ENCODE measurements around the gene OSER1. TPM values are rescaled to one million over a fixed set of nuclear protein-coding genes. Genes with fewer than 3 reads are reported as not detected.
A peak's percentile ranks its signal among the peaks of the same experiment; 100 is the strongest.

OSER1 gene
- polyA plus RNA-seq, 1 donor (not counting 4 experiments of a cell fraction or from before 2014, with no cell fraction given), result 41.5 TPM

- H3K4me2 ChIP-seq (ENCODE audit: control insufficient read depth, extremely low read depth, insufficient read depth, low read depth, low read length), result peak overlapping the region; percentile 85
- DNase-seq (ENCODE audit: low read depth, low spot score), result no peak
- no peak overlapping the region for H2AFZ ChIP-seq (ENCODE audit: control insufficient read depth, low read length)
- peaks cover 46% of the 10 kb centered on the region for H3K79me2 ChIP-seq (ENCODE audit: control insufficient read depth, insufficient read depth, low read length)
- H3K4me3 ChIP-seq (ENCODE audit: control insufficient read depth in 2 of 3, extremely low read depth in 1 of 3, insufficient read depth in 2 of 3, low read depth in 1 of 3, low read length in 3 of 3), result peak overlapping the region; percentile 82 to 96 (median 82)
- dilution Hi-C loops (cut with MboI; ENCODE audit: extremely low pct_ligation_motif_present, low sequenced_read_pairs), result no loop called here
- peak overlapping the region; percentile 97 for H3K27ac ChIP-seq (ENCODE audit: control insufficient read depth, insufficient read depth, low read length)
- peaks cover 0 to 2% of the 10 kb centered on the region in 2 experiments for H3K36me3 ChIP-seq (ENCODE audit: control insufficient read depth in 2 of 2, extremely low read depth in 1 of 2, insufficient read depth in 2 of 2, low read length in 2 of 2)
- FAIRE-seq, result no peak
- H3K9me1 ChIP-seq (ENCODE audit: control insufficient read depth, extremely low read depth, insufficient read depth, low read length), result no peaks in the 10 kb centered on the region
- H3K9me3 ChIP-seq (ENCODE audit: control insufficient read depth, low read depth, low read length), result no peaks in the 10 kb centered on the region
- H4K20me1 ChIP-seq (ENCODE audit: control insufficient read depth, extremely low read depth, insufficient read depth, low read length), result peaks cover 2% of the 10 kb centered on the region
- peaks cover 42% of the 10 kb centered on the region for H3K4me1 ChIP-seq (ENCODE audit: control insufficient read depth, extremely low read depth, insufficient read depth, low read length)
- no peak for TF ChIP-seq EZH2 (IDR thresholded peaks at IDR 0.05; ENCODE audit: low read length)
- no peak for TF ChIP-seq CTCF (optimal IDR thresholded peaks at IDR 0.05 in 1 of 3, IDR thresholded peaks at IDR 0.05 in 1 of 3, conservative IDR thresholded peaks at IDR 0.05 in 1 of 3; ENCODE audit: extremely low read depth in 1 of 3, insufficient read depth in 2 of 3, low read length in 3 of 3)
- peak overlapping the region; percentile 97 for H3K9ac ChIP-seq (ENCODE audit: control insufficient read depth, extremely low read depth, insufficient read depth, low read length)
- H3K27me3 ChIP-seq (ENCODE audit: control insufficient read depth, extremely low read depth, insufficient read depth, low read length), result no peaks in the 10 kb centered on the region
Measured at GRCh38 chr20:44208770-44209169, 1.8 kb downstream of the OSER1 start.

GRCh38 chr20:44208165-44208564 lies 2.4 kb downstream of the OSER1 start:
- Histone ChIP-seq H3K79me2 (ENCODE audit: control insufficient read depth, insufficient read depth, low read length) (peaks cover 48% of the 10 kb centered on the region), H3K36me3 (ENCODE audit: control insufficient read depth in 2 of 2, extremely low read depth in 1 of 2, insufficient read depth in 2 of 2, low read length in 2 of 2) (peaks cover 0 to 2% of the 10 kb centered on the region in 2 experiments), H3K4me2 (ENCODE audit: control insufficient read depth, extremely low read depth, insufficient read depth, low read depth, low read length) (peak overlapping the region; percentile 85), H3K9me3 (ENCODE audit: control insufficient read depth, low read depth, low read length) (no peaks in the 10 kb centered on the region), H3K4me3 (ENCODE audit: control insufficient read depth in 2 of 3, extremely low read depth in 1 of 3, insufficient read depth in 2 of 3, low read depth in 1 of 3, low read length in 3 of 3) (peak overlapping the region; percentile 82 to 96 (median 82)), H3K4me1 (ENCODE audit: control insufficient read depth, extremely low read depth, insufficient read depth, low read length) (peaks cover 46% of the 10 kb centered on the region), H3K9me1 (ENCODE audit: control insufficient read depth, extremely low read depth, insufficient read depth, low read length) (no peaks in the 10 kb centered on the region), H4K20me1 (ENCODE audit: control insufficient read depth, extremely low read depth, insufficient read depth, low read length) (peaks cover 2% of the 10 kb centered on the region), H3K27me3 (ENCODE audit: control insufficient read depth, extremely low read depth, insufficient read depth, low read length) (no peaks in the 10 kb centered on the region), H3K9ac (ENCODE audit: control insufficient read depth, extremely low read depth, insufficient read depth, low read length) (peak overlapping the region; percentile 97), H2AFZ (ENCODE audit: control insufficient read depth, low read length) (no peak overlapping the region), H3K27ac (ENCODE audit: control insufficient read depth, insufficient read depth, low read length) (peak overlapping the region; percentile 97)
- FAIRE-seq (no peak), DNase-seq (ENCODE audit: low read depth, low spot score) (no peak)
- TF ChIP-seq EZH2 (IDR thresholded peaks at IDR 0.05; ENCODE audit: low read length) (no peak), CTCF (optimal IDR thresholded peaks at IDR 0.05 in 1 of 3, IDR thresholded peaks at IDR 0.05 in 1 of 3, conservative IDR thresholded peaks at IDR 0.05 in 1 of 3; ENCODE audit: extremely low read depth in 1 of 3, insufficient read depth in 2 of 3, low read length in 3 of 3) (no peak)
- dilution Hi-C loops (cut with MboI; ENCODE audit: extremely low pct_ligation_motif_present, low sequenced_read_pairs), result no loop called here
